Lung (tissue), 12 donors: ENCODE measurements around the gene UBE2C. TPM values are rescaled to one million over a fixed set of nuclear protein-coding genes. Genes with fewer than 3 reads are reported as not detected.

ENCODE experiments used
- ATAC-seq: fragments of 200-7000 bp; cut with Tn5 transposase; one replicate; pipeline ENCODE4 v1.9.1; 2020; ENCODE audit warnings: moderate number of reproducible peaks; ENCODE audit not compliant: insufficient read depth, low FRiP score
- DNase-seq, 3 donors: peaks; one replicate each; pipeline ENCODE4 v3.0.0-alpha.2; 2013 to 2017
- H3K27ac ChIP-seq, 2 donors: one replicate each; pipeline ENCODE4 v1.5.1; 2013; ENCODE audit warnings: mild to moderate bottlenecking in 2 of 2, moderate library complexity in 2 of 2, control low read depth in 1 of 2, inconsistent platforms in 1 of 2, low read depth in 1 of 2, low read length in 1 of 2
- H3K27me3 ChIP-seq, 3 donors: one replicate each; pipeline ENCODE4 v1.5.1; 2013; ENCODE audit warnings: low read length in 2 of 3; ENCODE audit not compliant: control insufficient read depth in 3 of 3, insufficient read depth in 3 of 3
- H3K36me3 ChIP-seq, 4 donors: one replicate each; pipeline ENCODE4 v1.5.1; 2013; ENCODE audit warnings: low read length in 4 of 4, mild to moderate bottlenecking in 1 of 4, moderate library complexity in 1 of 4; ENCODE audit not compliant: control insufficient read depth in 4 of 4, insufficient read depth in 4 of 4
- H3K4me1 ChIP-seq, 5 donors: one replicate each; pipeline ENCODE4 v1.5.1; 2013; ENCODE audit warnings: low read length in 5 of 5, mild to moderate bottlenecking in 2 of 5, moderate library complexity in 1 of 5; ENCODE audit not compliant: control insufficient read depth in 5 of 5, insufficient read depth in 5 of 5
- H3K4me3 ChIP-seq: one replicate; pipeline ENCODE4 v1.5.1; 2013; ENCODE audit warnings: mild to moderate bottlenecking, control low read depth, moderate library complexity
- H3K9ac ChIP-seq, 2 donors: one replicate each; pipeline ENCODE4 v1.5.1; 2013; ENCODE audit warnings: low read length in 2 of 2, control low read depth in 1 of 2; ENCODE audit not compliant: insufficient read depth in 1 of 2
- H3K9me3 ChIP-seq, 4 donors: one replicate each; pipeline ENCODE4 v1.5.1; 2013; ENCODE audit warnings: low read length in 3 of 4, mild to moderate bottlenecking in 1 of 4, moderate library complexity in 1 of 4; ENCODE audit not compliant: control insufficient read depth in 4 of 4, insufficient read depth in 3 of 4
- WGBS, 2 donors: extraction: QIAGEN DNeasy Blood & Tissue Kit; methylation state at CpG; one replicate each; pipeline ENCODE4 v1.1.7; 2013; 5-methylcytosine and 5-hydroxymethylcytosine counted together
- polyA plus RNA-seq, 2 donors: library from polyadenylated mRNA; stranded (reverse); fragments of 200-250 nt; gene quantifications; one replicate each; pipeline ENCODE4 v1.2.1, GENCODE V29; 2013
- total RNA-seq, 2 donors: library from RNA; depleted of rRNA in 1 of 2; stranded (reverse); fragments of >200 nt in 1 of 2; gene quantifications; one replicate each; pipeline ENCODE4 v1.2.1, GENCODE V29; 2014 to 2021
- TF ChIP-seq, protein P1 (sequence below): IDR thresholded peaks from 2 replicates; pipeline ENCODE4 v1.5.1; 2012; ENCODE audit warnings: mild to moderate bottlenecking; ENCODE audit errors: control extremely low read depth, extremely low read depth
- donor health status: control.
- donor health status: control.
- donor health status: Bipolar disorder and iron deficiency.
- donor health status: healthy.
- donor health status: DM: yes; HTN: yes; CAD: no.

Gene UBE2C
- total and polyA plus RNA-seq, 4 donors: 2.5 to 17.0 (median 5.5) TPM

DNA sequence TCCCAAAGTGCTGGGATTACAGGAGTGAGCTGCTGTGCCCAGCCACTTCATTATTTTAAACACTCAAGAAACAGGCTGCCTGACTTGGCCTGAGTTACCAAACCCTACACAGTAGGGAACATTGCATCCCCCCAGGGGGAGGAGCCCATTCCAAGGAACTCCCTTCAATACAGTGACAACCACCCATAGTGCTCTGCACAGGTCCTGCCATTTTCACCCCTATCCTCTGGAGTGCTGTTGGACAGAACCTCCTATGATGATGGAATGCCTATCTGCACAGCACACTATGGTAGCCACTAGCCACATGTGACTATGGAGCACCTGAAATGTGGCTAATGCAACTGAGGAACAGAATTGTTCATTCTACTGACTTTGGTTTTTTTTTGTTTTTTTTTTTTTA is 33.0 kb downstream of the UBE2C start:
- H3K27ac ChIP-seq: no peak overlapping the region
- peaks cover 0 to 5% (median 2%) of the 10 kb centered on the region in 5 donors for H3K4me1 ChIP-seq
- TF ChIP-seq, protein P1, sequence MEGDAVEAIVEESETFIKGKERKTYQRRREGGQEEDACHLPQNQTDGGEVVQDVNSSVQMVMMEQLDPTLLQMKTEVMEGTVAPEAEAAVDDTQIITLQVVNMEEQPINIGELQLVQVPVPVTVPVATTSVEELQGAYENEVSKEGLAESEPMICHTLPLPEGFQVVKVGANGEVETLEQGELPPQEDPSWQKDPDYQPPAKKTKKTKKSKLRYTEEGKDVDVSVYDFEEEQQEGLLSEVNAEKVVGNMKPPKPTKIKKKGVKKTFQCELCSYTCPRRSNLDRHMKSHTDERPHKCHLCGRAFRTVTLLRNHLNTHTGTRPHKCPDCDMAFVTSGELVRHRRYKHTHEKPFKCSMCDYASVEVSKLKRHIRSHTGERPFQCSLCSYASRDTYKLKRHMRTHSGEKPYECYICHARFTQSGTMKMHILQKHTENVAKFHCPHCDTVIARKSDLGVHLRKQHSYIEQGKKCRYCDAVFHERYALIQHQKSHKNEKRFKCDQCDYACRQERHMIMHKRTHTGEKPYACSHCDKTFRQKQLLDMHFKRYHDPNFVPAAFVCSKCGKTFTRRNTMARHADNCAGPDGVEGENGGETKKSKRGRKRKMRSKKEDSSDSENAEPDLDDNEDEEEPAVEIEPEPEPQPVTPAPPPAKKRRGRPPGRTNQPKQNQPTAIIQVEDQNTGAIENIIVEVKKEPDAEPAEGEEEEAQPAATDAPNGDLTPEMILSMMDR: no peak
- H3K4me3 ChIP-seq: no peak overlapping the region
- H3K9me3 ChIP-seq: peaks cover 0 to 4% (median 0%) of the 10 kb centered on the region in 4 donors
- H3K9ac ChIP-seq: no peak overlapping the region
- H3K36me3 ChIP-seq: peaks cover 23 to 43% (median 32%) of the 10 kb centered on the region in 4 donors
- ATAC-seq (no peak), DNase-seq (no peak)
- no peaks in the 10 kb centered on the region for H3K27me3 ChIP-seq

DNA sequence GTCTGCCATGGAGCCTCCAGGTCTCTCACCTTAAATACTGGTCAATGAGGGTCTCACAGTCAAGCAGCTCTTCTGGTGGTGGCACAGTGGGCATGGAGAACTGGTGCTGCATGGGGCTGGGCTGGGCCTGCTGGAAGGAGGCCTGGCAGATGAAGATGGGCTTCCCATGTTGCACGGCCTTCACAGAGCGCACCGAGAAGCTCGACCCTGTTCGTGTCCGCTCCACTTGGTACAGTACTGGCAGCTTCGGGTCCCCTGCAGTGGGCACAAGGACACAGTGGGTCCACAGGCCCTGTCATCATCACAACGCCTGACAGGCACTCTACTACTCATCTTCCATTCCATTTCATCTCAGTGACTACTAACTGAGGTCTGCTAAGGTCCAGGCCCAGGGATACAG is 36.0 kb downstream of the UBE2C start:
- Histone ChIP-seq H3K9ac (no peak overlapping the region), H3K4me3 (no peak overlapping the region), H3K4me1 (peaks cover 0 to 3% (median 0%) of the 10 kb centered on the region in 5 donors), H3K36me3 (peaks cover 7 to 41% (median 24%) of the 10 kb centered on the region in 4 donors), H3K27ac (no peak overlapping the region), H3K27me3 (no peaks in the 10 kb centered on the region), H3K9me3 (peaks cover 0 to 6% (median 0%) of the 10 kb centered on the region in 4 donors)
- no peak for DNase-seq
- ATAC-seq: no peak
- TF ChIP-seq, protein P1: no peak
- 95 to 97% methylated on average over 8 of the region's 8 CpGs for WGBS, 2 donors

DNA sequence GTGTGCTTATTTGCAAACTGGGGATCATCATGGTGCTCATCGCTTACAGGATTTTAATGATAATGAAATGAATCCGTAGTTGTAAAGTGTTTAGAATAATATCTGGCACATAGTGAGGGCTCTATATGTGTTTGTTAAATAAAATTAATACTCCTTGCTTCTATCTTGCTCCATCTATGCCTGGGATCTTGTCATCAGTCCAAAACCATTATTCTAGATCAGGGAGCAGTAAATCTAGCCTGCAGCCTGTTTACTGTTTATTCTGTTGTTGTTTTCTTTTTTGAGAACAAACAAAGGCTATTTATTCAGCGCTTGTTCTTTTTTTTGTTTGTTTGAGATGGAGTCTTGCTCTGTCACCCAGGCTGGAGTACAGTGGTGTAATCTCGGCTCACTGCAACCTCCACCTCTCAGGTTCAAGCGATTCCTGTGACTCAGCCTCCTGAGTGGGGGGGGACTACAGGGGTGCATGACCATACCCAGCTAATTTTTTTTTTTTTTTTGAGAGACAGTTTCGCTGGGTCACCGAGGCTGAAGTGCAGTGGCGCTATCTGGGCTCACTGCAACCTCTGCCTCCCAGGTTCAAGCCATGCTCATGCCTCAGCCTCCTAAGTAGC is 36.6 kb downstream of the UBE2C start:
- no peak overlapping the region for H3K4me3 ChIP-seq
- DNase-seq (no peak), ATAC-seq (no peak)
- H3K27me3 ChIP-seq: no peaks in the 10 kb centered on the region
- H3K4me1 ChIP-seq: peaks cover 0 to 3% (median 0%) of the 10 kb centered on the region in 5 donors
- no peak overlapping the region for H3K27ac ChIP-seq
- H3K9me3 ChIP-seq: peaks cover 0 to 6% (median 0%) of the 10 kb centered on the region in 4 donors
- TF ChIP-seq, protein P1: no peak
- no peak overlapping the region for H3K9ac ChIP-seq
- 93 to 95% methylated on average over 8 of the region's 8 CpGs for WGBS, 2 donors
- H3K36me3 ChIP-seq: peaks cover 7 to 36% (median 18%) of the 10 kb centered on the region in 4 donors
